ENCODE measurements around the gene AKAP17A. TPM values are rescaled to one million over a fixed set of nuclear protein-coding genes. Genes with fewer than 3 reads are reported as not detected.
"Not testable (repeated sequence)": the region's sequence is repeated elsewhere in the genome, so short reads cannot be mapped to it uniquely, and the experiment has no call there.

Gene AKAP17A
- total RNA-seq, 6 donors from 2014 or later, result 40.9 to 193 (median 52.4) TPM

GRCh38 chrX:1551959-1552546 is 39.4 kb upstream of the AKAP17A start:
- Histone ChIP-seq H3K4me1 (no peaks in the 10 kb centered on the region), H3K9me3 (no peaks in the 10 kb centered on the region), H3K27me3 (no peaks in the 10 kb centered on the region), H3K4me3 (no peak overlapping the region), H3K36me3 (no peaks in the 10 kb centered on the region), H3K27ac (no peak overlapping the region)
- no peak for ATAC-seq (ENCODE audit: low FRiP score in 2 of 2)
- TF ChIP-seq EP300 (IDR thresholded peaks at IDR 0.05) (no peak), POLR2A (IDR thresholded peaks at IDR 0.05) (no peak), POLR2AphosphoS5 (IDR thresholded peaks at IDR 0.05) (no peak), CTCF (IDR thresholded peaks at IDR 0.05) (no peak)
- DNase-seq, result no peak
- WGBS, 2 donors, result 72 to 78% methylated on average over 3 of the region's 3 CpGs

- Histone ChIP-seq H3K36me3 (no peaks in the 10 kb centered on the region), H3K27me3 (no peaks in the 10 kb centered on the region), H3K4me1 (no peaks in the 10 kb centered on the region), H3K4me3 (no peak overlapping the region), H3K27ac (peak overlapping the region in 1 of 4 donors; percentile 12), H3K9me3 (no peaks in the 10 kb centered on the region)
- 73 to 75% methylated on average over 16 to 19 of the region's 19 CpGs for whole genome bisulfite sequencing, 2 donors
- DNase-seq (no peak), ATAC-seq (ENCODE audit: low FRiP score in 2 of 2) (peak in 1 of 2 donors; percentile 14)
- TF ChIP-seq POLR2A (IDR thresholded peaks at IDR 0.05), result no peak
- no peak for TF ChIP-seq EP300 (IDR thresholded peaks at IDR 0.05)
- no peak for TF ChIP-seq CTCF (IDR thresholded peaks at IDR 0.05)
- TF ChIP-seq POLR2AphosphoS5 (IDR thresholded peaks at IDR 0.05), result no peak
These were observed 36.8 kb upstream of the AKAP17A start for GRCh38 chrX:1554469-1555210.

DNA sequence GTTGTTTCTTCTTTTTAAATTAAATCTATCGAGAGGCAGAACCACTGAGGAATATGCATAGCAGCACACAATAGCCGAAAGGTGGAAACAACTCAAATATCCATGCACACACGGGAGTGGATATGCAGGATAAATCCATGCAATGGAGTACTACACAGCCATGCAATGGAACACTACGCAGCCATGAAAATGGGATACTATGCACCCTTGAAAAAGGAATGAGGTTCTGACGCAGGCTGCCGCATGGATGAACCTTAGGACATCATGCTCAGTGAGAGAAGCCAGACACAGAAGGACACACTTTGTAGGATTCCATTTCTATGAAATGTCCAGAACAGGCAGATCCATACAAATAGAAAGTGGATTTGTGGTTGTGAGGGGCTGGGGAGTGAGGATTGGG is 36.0 kb upstream of the AKAP17A start:
- DNase-seq (no peak), ATAC-seq (ENCODE audit: low FRiP score in 2 of 2) (no peak)
- 83 to 91% methylated on average over 5 to 6 of the region's 6 CpGs for WGBS, 2 donors

DNA sequence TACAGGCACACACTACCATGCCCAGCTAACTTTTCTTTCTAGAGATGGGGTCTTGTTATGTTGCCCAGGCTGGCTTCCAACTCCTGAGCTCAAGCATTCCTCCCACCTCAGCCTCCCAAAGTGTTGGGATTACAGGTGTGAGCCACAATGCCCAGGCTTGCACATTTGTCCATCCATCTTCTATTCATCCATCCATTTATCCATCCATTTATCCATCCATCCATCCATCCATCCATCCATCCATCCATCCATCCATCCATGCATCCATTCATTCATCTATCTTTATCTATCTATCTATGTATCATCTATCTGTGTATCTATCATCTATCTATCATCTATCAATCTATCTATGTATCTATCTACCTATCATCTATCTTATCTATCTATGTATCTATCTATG is 34.0 kb upstream of the AKAP17A start:
- not testable (repeated sequence) for ATAC-seq (ENCODE audit: low FRiP score in 2 of 2); H3K4me1 ChIP-seq; H3K4me3 ChIP-seq; H3K27ac ChIP-seq; DNase-seq; H3K36me3 ChIP-seq; H3K27me3 ChIP-seq; H3K9me3 ChIP-seq

More for the DNA sequence above, 36.0 kb upstream of the AKAP17A start:
- no peak for TF ChIP-seq EP300 (IDR thresholded peaks at IDR 0.05)
- no peak for TF ChIP-seq POLR2AphosphoS5 (IDR thresholded peaks at IDR 0.05)
- TF ChIP-seq CTCF (IDR thresholded peaks at IDR 0.05), result no peak
- no peak for TF ChIP-seq POLR2A (IDR thresholded peaks at IDR 0.05)
- Histone ChIP-seq H3K27ac (no peak overlapping the region), H3K36me3 (no peaks in the 10 kb centered on the region), H3K9me3 (no peaks in the 10 kb centered on the region), H3K27me3 (no peaks in the 10 kb centered on the region), H3K4me1 (no peaks in the 10 kb centered on the region), H3K4me3 (no peak overlapping the region)

DNA sequence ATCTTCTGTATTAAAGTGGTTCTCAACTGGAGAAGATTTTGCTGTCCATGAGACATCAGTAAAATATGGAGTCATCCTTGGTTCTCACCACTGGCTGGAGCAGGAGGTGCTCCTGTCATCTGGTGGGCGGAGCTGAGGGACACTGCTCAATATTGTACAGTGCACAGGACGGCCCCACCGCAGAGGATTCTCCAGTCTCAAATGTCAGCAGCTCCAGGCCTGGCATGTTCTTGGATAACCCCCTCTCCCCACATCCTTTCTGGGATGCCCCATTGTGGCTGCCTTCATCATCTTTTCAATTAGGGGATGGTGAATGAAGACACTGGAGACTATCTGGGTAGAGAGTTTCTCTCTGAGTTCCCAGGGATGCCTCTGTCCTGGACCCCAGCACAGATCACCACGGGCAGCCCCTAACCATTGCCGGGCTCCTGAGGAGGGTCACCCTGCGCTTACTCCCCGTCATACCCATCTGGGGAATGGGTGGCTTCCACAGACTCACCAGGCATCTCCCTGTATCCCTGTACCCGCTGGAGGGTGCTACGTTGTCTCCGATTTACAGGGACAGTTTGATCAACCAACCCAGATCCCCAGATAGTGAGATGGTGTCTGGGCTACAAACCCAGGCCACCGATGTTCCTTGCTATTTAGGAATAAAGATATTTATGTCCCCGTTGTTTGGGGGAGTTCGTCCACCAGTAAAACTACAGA is 32.5 kb upstream of the AKAP17A start:
- Histone ChIP-seq H3K4me3 (no peak overlapping the region), H3K4me1 (no peaks in the 10 kb centered on the region), H3K27me3 (no peaks in the 10 kb centered on the region), H3K36me3 (no peaks in the 10 kb centered on the region), H3K9me3 (no peaks in the 10 kb centered on the region), H3K27ac (no peak overlapping the region)
- 79 to 90% methylated on average over 9 to 13 of the region's 13 CpGs for WGBS, 2 donors
- ATAC-seq (ENCODE audit: low FRiP score in 2 of 2) (peak in 1 of 2 donors; percentile 19), DNase-seq (peak in 1 of 2 donors; percentile 6)
- TF ChIP-seq POLR2A (IDR thresholded peaks at IDR 0.05), result no peak
